ENCODE data around the gene PAX8. TPM values are rescaled to one million over a fixed set of nuclear protein-coding genes. Genes with fewer than 3 reads are reported as not detected.

PAX8 gene
- total RNA-seq, 4 donors from 2014 or later: 0.58 to 2.1 (median 1.1) TPM

DNA sequence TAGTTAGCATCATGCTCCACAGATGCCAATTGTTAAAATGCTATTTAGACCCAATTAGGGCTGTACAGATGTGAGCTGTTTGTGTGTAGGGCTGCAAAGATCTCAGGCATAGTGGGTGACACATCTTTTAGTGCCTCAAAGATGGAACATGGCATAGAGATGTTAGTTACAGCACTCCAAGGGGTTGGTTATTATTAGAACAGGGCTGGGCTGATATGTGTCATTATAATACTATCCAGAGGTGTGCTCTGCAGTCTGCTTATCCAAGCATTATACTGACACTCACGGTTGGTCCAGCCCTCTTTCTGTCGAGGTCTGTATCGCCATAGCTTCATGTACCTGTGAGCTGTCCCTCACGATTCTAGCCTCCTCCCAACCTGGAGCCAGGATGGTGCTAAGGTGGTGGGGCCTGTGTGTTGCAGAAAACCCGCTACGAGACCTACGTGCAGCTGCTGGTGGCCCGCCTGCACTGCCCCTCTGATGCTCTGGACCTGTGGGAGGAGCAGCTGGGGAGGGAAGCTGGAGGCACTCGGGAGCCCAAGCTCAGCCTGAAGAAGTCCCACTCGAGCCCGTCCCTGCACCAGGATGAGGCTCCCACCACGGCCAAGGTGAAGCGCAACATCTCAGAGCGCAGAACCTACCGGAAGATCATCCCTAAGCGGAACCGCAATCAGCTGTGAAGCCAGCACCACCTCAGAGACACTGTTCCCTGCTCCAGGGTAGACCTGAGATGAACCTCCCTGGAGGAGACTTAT is 77.8 kb downstream of the PAX8 start:
- no peaks in the 10 kb centered on the region for H3K36me3 ChIP-seq
- H3K9me3 ChIP-seq: no peaks in the 10 kb centered on the region
- H3K27ac ChIP-seq (replicated peaks in 1 of 4): no peak overlapping the region
- intact Hi-C loops (cut with DNase I): loop anchor here (2.0 to 5.0 kb wide), 2 partner anchors 46 to 172 kb away; no protein-coding TSS in a partner anchor
- no peaks in the 10 kb centered on the region for H3K27me3 ChIP-seq
- WGBS: 90% methylated on average over 15 of the region's 17 CpGs
- no peak for DNase-seq (ENCODE audit: extremely low spot score)
- TF ChIP-seq POLR2A (IDR thresholded peaks at IDR 0.05; ENCODE audit: low read depth) (no peak), POLR2AphosphoS5 (IDR thresholded peaks at IDR 0.05) (no peak), EP300 (IDR thresholded peaks at IDR 0.05) (no peak)
- TF ChIP-seq, protein P1, sequence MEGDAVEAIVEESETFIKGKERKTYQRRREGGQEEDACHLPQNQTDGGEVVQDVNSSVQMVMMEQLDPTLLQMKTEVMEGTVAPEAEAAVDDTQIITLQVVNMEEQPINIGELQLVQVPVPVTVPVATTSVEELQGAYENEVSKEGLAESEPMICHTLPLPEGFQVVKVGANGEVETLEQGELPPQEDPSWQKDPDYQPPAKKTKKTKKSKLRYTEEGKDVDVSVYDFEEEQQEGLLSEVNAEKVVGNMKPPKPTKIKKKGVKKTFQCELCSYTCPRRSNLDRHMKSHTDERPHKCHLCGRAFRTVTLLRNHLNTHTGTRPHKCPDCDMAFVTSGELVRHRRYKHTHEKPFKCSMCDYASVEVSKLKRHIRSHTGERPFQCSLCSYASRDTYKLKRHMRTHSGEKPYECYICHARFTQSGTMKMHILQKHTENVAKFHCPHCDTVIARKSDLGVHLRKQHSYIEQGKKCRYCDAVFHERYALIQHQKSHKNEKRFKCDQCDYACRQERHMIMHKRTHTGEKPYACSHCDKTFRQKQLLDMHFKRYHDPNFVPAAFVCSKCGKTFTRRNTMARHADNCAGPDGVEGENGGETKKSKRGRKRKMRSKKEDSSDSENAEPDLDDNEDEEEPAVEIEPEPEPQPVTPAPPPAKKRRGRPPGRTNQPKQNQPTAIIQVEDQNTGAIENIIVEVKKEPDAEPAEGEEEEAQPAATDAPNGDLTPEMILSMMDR (IDR thresholded peaks at IDR 0.05): no peak
- H3K4me3 ChIP-seq: no peak overlapping the region
- peaks cover 7 to 25% (median 21%) of the 10 kb centered on the region in 4 donors for H3K4me1 ChIP-seq

DNA sequence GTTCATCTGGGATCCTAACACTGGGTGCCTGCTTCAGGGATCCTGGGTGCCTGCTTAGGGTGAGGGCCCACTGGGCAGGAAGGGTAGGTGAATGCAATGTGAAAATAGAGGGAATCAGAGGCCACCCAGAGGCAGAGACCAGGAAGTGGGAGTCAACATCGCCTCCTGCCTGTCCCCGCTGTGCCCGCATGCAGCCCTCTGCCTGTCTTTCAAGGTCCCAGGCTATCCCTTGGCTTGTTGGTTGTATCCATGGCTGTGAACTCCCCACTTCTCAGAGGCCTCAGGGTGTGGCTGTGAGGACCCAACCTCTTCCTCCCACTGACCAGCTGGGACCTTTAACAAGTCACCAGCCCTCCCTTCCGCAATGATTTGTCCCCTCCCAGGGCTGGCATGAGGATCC is 78.5 kb downstream of the PAX8 start:
- H3K36me3 ChIP-seq: no peaks in the 10 kb centered on the region
- H3K27me3 ChIP-seq: no peaks in the 10 kb centered on the region
- 80% methylated on average over 4 of the region's 4 CpGs for WGBS
- peaks cover 7 to 25% (median 21%) of the 10 kb centered on the region in 4 donors for H3K4me1 ChIP-seq
- TF ChIP-seq, protein P1 (IDR thresholded peaks at IDR 0.05): no peak
- TF ChIP-seq EP300 (IDR thresholded peaks at IDR 0.05): no peak
- no peak for TF ChIP-seq POLR2A (IDR thresholded peaks at IDR 0.05; ENCODE audit: low read depth)
- TF ChIP-seq POLR2AphosphoS5 (IDR thresholded peaks at IDR 0.05): no peak
- no peak overlapping the region for H3K4me3 ChIP-seq
- H3K27ac ChIP-seq (replicated peaks in 1 of 4): no peak overlapping the region
- intact Hi-C loops (cut with DNase I): loop anchor here (2.0 to 5.0 kb wide), 2 partner anchors 47 to 173 kb away; no protein-coding TSS in a partner anchor
- no peaks in the 10 kb centered on the region for H3K9me3 ChIP-seq
- no peak for DNase-seq (ENCODE audit: extremely low spot score)

DNA sequence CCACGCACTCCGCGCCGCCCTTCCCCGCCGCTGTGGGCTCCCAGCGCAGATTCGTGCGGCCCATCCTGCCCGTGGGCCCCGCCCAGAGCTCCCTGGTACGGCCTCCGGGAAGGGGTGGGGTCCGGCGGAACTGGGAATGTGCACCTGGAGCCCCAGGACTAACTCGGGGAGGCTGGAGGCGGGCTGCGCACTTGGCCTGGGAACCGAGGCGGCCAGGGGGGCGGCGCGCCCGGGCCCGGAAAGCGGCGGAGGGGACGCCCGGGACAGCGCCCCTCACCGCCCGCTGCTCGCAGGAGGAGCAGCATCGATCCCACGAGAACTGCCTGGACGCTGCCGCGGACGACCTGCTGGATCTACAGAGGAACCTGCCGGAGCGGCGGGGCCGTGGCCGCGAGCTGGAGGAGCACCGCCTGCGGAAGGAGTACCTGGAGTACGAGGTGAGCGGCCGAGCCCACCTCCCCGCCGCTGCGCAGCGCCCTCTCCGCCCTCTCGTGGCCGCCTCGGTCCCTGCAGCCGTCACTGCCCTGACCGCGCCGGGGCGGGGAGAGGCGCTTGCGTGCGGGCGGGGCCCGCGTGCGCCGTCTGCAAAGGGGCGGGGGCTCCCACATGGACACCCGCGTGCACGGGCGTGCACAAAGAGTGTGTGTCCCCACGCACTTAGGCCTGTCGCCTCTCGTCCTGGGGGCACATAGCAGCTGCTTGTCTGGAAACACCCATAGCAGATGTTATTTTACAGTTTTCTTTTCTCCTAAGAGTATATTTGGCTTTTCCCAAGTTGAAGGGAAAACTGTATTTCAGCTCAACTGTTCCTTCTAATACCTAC is 79.7 kb downstream of the PAX8 start:
- 1% methylated on average over 15 of the region's 79 CpGs for WGBS
- intact Hi-C loops (cut with DNase I): no loop called here

DNA sequence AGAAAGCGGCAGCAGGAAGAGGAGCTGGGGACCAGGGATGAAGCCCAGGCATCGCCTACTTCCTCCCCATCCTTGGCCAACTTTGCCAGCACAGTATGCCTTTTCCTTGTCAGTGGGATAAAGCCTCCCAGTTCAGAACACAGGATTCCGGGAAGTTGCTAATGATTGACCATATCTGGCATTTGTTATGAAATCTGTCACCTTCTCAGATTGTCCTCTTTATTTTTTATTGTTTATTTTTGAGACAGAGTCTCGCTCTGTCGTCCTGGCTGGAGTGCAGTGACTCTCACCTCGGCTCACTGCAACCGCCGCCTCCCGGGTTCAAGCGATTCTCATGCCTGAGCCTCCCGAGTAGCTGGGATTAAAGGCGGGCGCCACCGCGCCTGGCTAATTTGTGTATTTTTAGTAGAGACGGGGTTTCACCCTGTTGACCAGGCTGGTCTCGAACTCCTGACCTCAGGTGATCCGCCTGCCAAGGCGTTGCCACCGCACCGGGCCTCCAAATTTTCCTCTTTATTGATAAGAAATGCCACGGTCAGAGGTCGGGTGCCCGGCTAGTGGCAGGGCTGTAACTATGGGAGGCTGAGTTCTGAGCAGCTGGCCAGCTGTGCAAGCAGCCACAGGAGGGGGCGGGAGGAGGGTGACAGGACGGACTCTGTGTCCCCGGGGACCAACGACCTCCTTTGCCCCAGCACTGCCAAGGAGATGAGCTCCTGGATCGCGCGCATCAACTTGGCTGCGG is 80.5 kb downstream of the PAX8 start:
- Histone ChIP-seq H3K27me3 (no peaks in the 10 kb centered on the region), H3K4me1 (peaks cover 7 to 21% (median 20%) of the 10 kb centered on the region in 4 donors), H3K9me3 (no peaks in the 10 kb centered on the region), H3K36me3 (no peaks in the 10 kb centered on the region), H3K4me3 (peak overlapping the region; percentile 67 to 86 (median 80)), H3K27ac (replicated peaks in 1 of 4) (peak overlapping the region; percentile 73 to 78 (median 75))
- DNase-seq (ENCODE audit: extremely low spot score): no peak
- intact Hi-C loops (cut with DNase I): no loop called here
- WGBS: 78% methylated on average over 23 of the region's 32 CpGs
- TF ChIP-seq, protein P1 (IDR thresholded peaks at IDR 0.05): no peak
- no peak for TF ChIP-seq EP300 (IDR thresholded peaks at IDR 0.05)
- TF ChIP-seq POLR2A (IDR thresholded peaks at IDR 0.05; ENCODE audit: low read depth): no peak
- no peak for TF ChIP-seq POLR2AphosphoS5 (IDR thresholded peaks at IDR 0.05)

More for the DNA sequence above, 79.7 kb downstream of the PAX8 start:
- Histone ChIP-seq H3K27me3 (no peaks in the 10 kb centered on the region), H3K27ac (replicated peaks in 1 of 4) (peak overlapping the region; percentile 73 to 78 (median 75)), H3K36me3 (no peaks in the 10 kb centered on the region), H3K9me3 (no peaks in the 10 kb centered on the region), H3K4me1 (peaks cover 7 to 22% (median 20%) of the 10 kb centered on the region in 4 donors), H3K4me3 (peak overlapping the region; percentile 67 to 86 (median 80))
- TF ChIP-seq EP300 (IDR thresholded peaks at IDR 0.05) (no peak), POLR2AphosphoS5 (IDR thresholded peaks at IDR 0.05) (peak; percentile 63 to 81)
- TF ChIP-seq, protein P1 (IDR thresholded peaks at IDR 0.05): peak in 2 of 3 experiments; percentile 87 to 93
- no peak for DNase-seq (ENCODE audit: extremely low spot score)
